ENCODE data around the gene NRCAM.

The NRCAM gene

GRCh38 chr7:108293149-108293612, 163.1 kb downstream of the NRCAM start:
- no peak for TF ChIP-seq CTCF (IDR thresholded peaks at IDR 0.05; ENCODE audit: low read depth, low read length)
- in situ Hi-C loops (cut with HindIII; ENCODE audit: low sequenced_read_pairs), result no loop called here
- no peak overlapping the region for H3K4me3 ChIP-seq (ENCODE audit: low read depth, low read length)
- no peak for DNase-seq (ENCODE audit: low read depth, low spot score)

- DNase-seq (ENCODE audit: low read depth, low spot score), result no peak
- in situ Hi-C loops (cut with HindIII; ENCODE audit: low sequenced_read_pairs), result no loop called here
- no peak overlapping the region for H3K4me3 ChIP-seq (ENCODE audit: low read depth, low read length)
- TF ChIP-seq CTCF (IDR thresholded peaks at IDR 0.05; ENCODE audit: low read depth, low read length), result no peak
Measured at GRCh38 chr7:108292541-108292940, 163.7 kb downstream of the NRCAM start.

GRCh38 chr7:108291791-108292440, 164.3 kb downstream of the NRCAM start:
- TF ChIP-seq CTCF (IDR thresholded peaks at IDR 0.05; ENCODE audit: low read depth, low read length), result no peak
- in situ Hi-C loops (cut with HindIII; ENCODE audit: low sequenced_read_pairs), result no loop called here
- H3K4me3 ChIP-seq (ENCODE audit: low read depth, low read length), result no peak overlapping the region
- DNase-seq (ENCODE audit: low read depth, low spot score), result no peak

GRCh38 chr7:108291152-108291508, 165.1 kb downstream of the NRCAM start:
- no peak overlapping the region for H3K4me3 ChIP-seq (ENCODE audit: low read depth, low read length)
- DNase-seq (ENCODE audit: low read depth, low spot score), result no peak
- TF ChIP-seq CTCF (IDR thresholded peaks at IDR 0.05; ENCODE audit: low read depth, low read length), result no peak
- in situ Hi-C loops (cut with HindIII; ENCODE audit: low sequenced_read_pairs), result no loop called here

- TF ChIP-seq CTCF (IDR thresholded peaks at IDR 0.05; ENCODE audit: low read depth, low read length), result no peak
- in situ Hi-C loops (cut with HindIII; ENCODE audit: low sequenced_read_pairs), result no loop called here
- H3K4me3 ChIP-seq (ENCODE audit: low read depth, low read length), result no peak overlapping the region
- no peak for DNase-seq (ENCODE audit: low read depth, low spot score)
Measured at GRCh38 chr7:108290459-108291151, 165.6 kb downstream of the NRCAM start.

GRCh38 chr7:108289852-108290251, 166.4 kb downstream of the NRCAM start:
- in situ Hi-C loops (cut with HindIII; ENCODE audit: low sequenced_read_pairs), result no loop called here
- H3K4me3 ChIP-seq (ENCODE audit: low read depth, low read length), result no peak overlapping the region
- no peak for TF ChIP-seq CTCF (IDR thresholded peaks at IDR 0.05; ENCODE audit: low read depth, low read length)
- DNase-seq (ENCODE audit: low read depth, low spot score), result no peak
